H1 (cell line): ENCODE results near the gene TMEM130. TPM values are rescaled to one million over a fixed set of nuclear protein-coding genes. Genes with fewer than 3 reads are reported as not detected.

Experiments used
- ATF3 ChIP-seq: IDR thresholded peaks from 2 replicates; pipeline ENCODE4 v1.6.1; 2011; ENCODE audit warnings: low read depth, mild to moderate bottlenecking, low read length; ENCODE audit not compliant: insufficient read depth
- CHD7 ChIP-seq: fragments of 300-600 bp; sonication (generic); IDR thresholded peaks from 2 replicates; pipeline ENCODE4 v1.7.1; 2012; ENCODE audit warnings: low read length, moderate library complexity, mild to moderate bottlenecking, inconsistent platforms; ENCODE audit not compliant: insufficient replicate concordance
- FOSL1 ChIP-seq: IDR thresholded peaks from 2 replicates; pipeline ENCODE4 v1.6.1; 2011; ENCODE audit warnings: mild to moderate bottlenecking, low read depth, low read length, moderate library complexity; ENCODE audit not compliant: insufficient read depth
- POLR2AphosphoS5 ChIP-seq: IDR thresholded peaks from 2 replicates; pipeline ENCODE4 v1.6.1; 2011; ENCODE audit warnings: low read depth, low read length
- polyA plus RNA-seq, 7 experiments: library from polyadenylated mRNA; depleted of rRNA in 3 of 7; stranded (reverse) in 5 of 7; unstranded in 2 of 7; fragments of >200 nt in 5 of 7; fragments of 200-250 nt in 2 of 7; gene quantifications; 1 replicate in 5 of 7; 2 replicates in 1 of 7; 4 replicates in 1 of 7; pipeline versions ENCODE4 v1.2.1 to v1.2.3, GENCODE V29; 2011 to 2013; ENCODE audit warnings: missing spikeins in 2 of 7, mixed read lengths in 2 of 7
- total RNA-seq: library from RNA; stranded (reverse); fragmentation: NEBNext Ultra II Directional; extraction: Animal tissue kit (Norgen Biotek cat#: 25700); gene quantifications from 2 replicates; pipeline ENCODE4 v1.2.1, GENCODE V29; 2021

The TMEM130 gene
- total and polyA plus RNA-seq, 2 of the 8 experiments (the other 6 are each of a cell fraction or from before 2014, with no cell fraction given): 2.9 to 6.6 TPM

- no peak for TF ChIP-seq CHD7
- no peak for TF ChIP-seq FOSL1
- no peak for TF ChIP-seq POLR2AphosphoS5
- TF ChIP-seq ATF3: no peak
Observed at GRCh38 chr7:98866765-98867164, 3.0 kb downstream of the TMEM130 start (continued).
